Tibial nerve (tissue), 4 donors: ENCODE results near the gene FER. TPM values are rescaled to one million over a fixed set of nuclear protein-coding genes. Genes with fewer than 3 reads are reported as not detected.

Source experiments
- DNase-seq, 2 donors: peaks; one replicate each; pipeline ENCODE4 v3.0.0-alpha.2; 2019; ENCODE audit warnings: low spot score in 2 of 2
- H3K27ac ChIP-seq, 4 donors: fragments of 200-600 bp; sonication (generic) in 3 of 4; one replicate each; pipeline ENCODE4 v1.5.1; 2017 to 2019; ENCODE audit warnings: mild to moderate bottlenecking in 1 of 4
- H3K27me3 ChIP-seq, 2 donors: fragments of 200-600 bp; sonication (generic) in 1 of 2; one replicate each; pipeline versions ENCODE4 v1.5.1 to v1.6.0; 2017 to 2019
- H3K36me3 ChIP-seq, 3 donors: fragments of 200-600 bp; sonication (generic); one replicate each; pipeline ENCODE4 v1.5.1; 2018 to 2019
- H3K4me1 ChIP-seq, 4 donors: fragments of 200-600 bp; sonication (generic) in 3 of 4; one replicate each; pipeline ENCODE4 v1.5.1; 2017 to 2019
- H3K4me3 ChIP-seq, 4 donors: fragments of 200-600 bp; sonication (generic) in 3 of 4; one replicate each; pipeline ENCODE4 v1.5.1; 2017 to 2019; ENCODE audit warnings: mild to moderate bottlenecking in 1 of 4, moderate library complexity in 1 of 4
- H3K9me3 ChIP-seq, 4 donors: fragments of 200-600 bp; sonication (generic) in 3 of 4; one replicate each; pipeline ENCODE4 v1.5.1; 2017 to 2019
- CTCF ChIP-seq, 5 experiments: fragments of 200-600 bp in 3 of 5; fragments of 450-650 bp in 2 of 5; sonication (generic) in 3 of 5; IDR thresholded peaks; one replicate each; pipeline ENCODE4 v1.5.1; 2016 to 2019; ENCODE audit warnings: antibody characterized with exemption in 5 of 5, mild to moderate bottlenecking in 3 of 5, moderate library complexity in 2 of 5
- EP300 ChIP-seq, 2 donors: sonication (generic); formaldehyde crosslinking; IDR thresholded peaks; one replicate each; pipeline ENCODE4 v1.6.1; 2017; ENCODE audit warnings: antibody characterized with exemption in 2 of 2, mild to moderate bottlenecking in 1 of 2
- POLR2A ChIP-seq, 2 donors: fragments of 450-650 bp; IDR thresholded peaks; one replicate each; pipeline ENCODE4 v1.6.1; 2017; ENCODE audit warnings: antibody characterized with exemption in 2 of 2, mild to moderate bottlenecking in 2 of 2, moderate library complexity in 2 of 2
- WGBS, 2 donors: methylation state at CpG; one replicate each; pipeline ENCODE4 v1.1.5; 2018; 5-methylcytosine and 5-hydroxymethylcytosine counted together
- total RNA-seq, 4 donors: library from RNA; depleted of rRNA; stranded (reverse); fragments of >200 nt; gene quantifications; one replicate each; pipeline ENCODE4 v1.1.0, GENCODE V29; 2016

Gene FER
- total RNA-seq, 4 donors from 2014 or later = 28.5 to 50.9 (median 39.6) TPM

GRCh38 chr5:108930107-108930506, 182.4 kb downstream of the FER start:
- H3K27me3 ChIP-seq = no peaks in the 10 kb centered on the region
- peaks cover 0 to 20% (median 0%) of the 10 kb centered on the region in 3 donors for H3K36me3 ChIP-seq
- H3K4me1 ChIP-seq = no peaks in the 10 kb centered on the region
- peaks cover 0 to 21% (median 3%) of the 10 kb centered on the region in 4 donors for H3K9me3 ChIP-seq
- TF ChIP-seq EP300 (IDR thresholded peaks at IDR 0.05) (no peak), POLR2A (IDR thresholded peaks at IDR 0.05) (no peak), CTCF (IDR thresholded peaks at IDR 0.05) (no peak)
- no peak overlapping the region for H3K27ac ChIP-seq
- no peak for DNase-seq
- WGBS, 2 donors = 91 to 100% methylated on average over 1 to 2 of the region's 3 CpGs
- no peak overlapping the region for H3K4me3 ChIP-seq

GRCh38 chr5:108935611-108936010, 187.9 kb downstream of the FER start:
- H3K4me1 ChIP-seq = no peaks in the 10 kb centered on the region
- no peak overlapping the region for H3K27ac ChIP-seq
- no peak overlapping the region for H3K4me3 ChIP-seq
- H3K36me3 ChIP-seq = peaks cover 0 to 19% (median 0%) of the 10 kb centered on the region in 3 donors
- TF ChIP-seq CTCF (IDR thresholded peaks at IDR 0.05) (no peak), EP300 (IDR thresholded peaks at IDR 0.05) (no peak), POLR2A (IDR thresholded peaks at IDR 0.05) (no peak)
- WGBS, 2 donors = 49 to 53% methylated on average over 2 of the region's 2 CpGs
- H3K27me3 ChIP-seq = no peaks in the 10 kb centered on the region
- no peak for DNase-seq
- H3K9me3 ChIP-seq = peaks cover 0 to 21% (median 3%) of the 10 kb centered on the region in 4 donors

- WGBS, 2 donors = 90 to 91% methylated on average over 2 of the region's 2 CpGs
- TF ChIP-seq EP300 (IDR thresholded peaks at IDR 0.05) (no peak), POLR2A (IDR thresholded peaks at IDR 0.05) (no peak), CTCF (IDR thresholded peaks at IDR 0.05) (no peak)
- no peaks in the 10 kb centered on the region for H3K27me3 ChIP-seq
- H3K36me3 ChIP-seq = peaks cover 0 to 3% (median 0%) of the 10 kb centered on the region in 3 donors
- no peak for DNase-seq
- H3K4me1 ChIP-seq = no peaks in the 10 kb centered on the region
- no peak overlapping the region for H3K4me3 ChIP-seq
- peaks cover 0 to 13% (median 3%) of the 10 kb centered on the region in 4 donors for H3K9me3 ChIP-seq
- no peak overlapping the region for H3K27ac ChIP-seq
Measured at GRCh38 chr5:108937221-108937620, 189.5 kb downstream of the FER start.

- Histone ChIP-seq H3K27ac (no peak overlapping the region), H3K4me3 (no peak overlapping the region), H3K9me3 (no peaks in the 10 kb centered on the region), H3K36me3 (no peaks in the 10 kb centered on the region), H3K4me1 (no peaks in the 10 kb centered on the region), H3K27me3 (no peaks in the 10 kb centered on the region)
- WGBS, 2 donors = 79 to 84% methylated on average over 4 of the region's 4 CpGs
- DNase-seq = no peak
- TF ChIP-seq CTCF (IDR thresholded peaks at IDR 0.05) = no peak
- no peak for TF ChIP-seq EP300 (IDR thresholded peaks at IDR 0.05)
- TF ChIP-seq POLR2A (IDR thresholded peaks at IDR 0.05) = no peak
Measured at GRCh38 chr5:108940506-108940905, 192.8 kb downstream of the FER start.

- WGBS, 2 donors = 91 to 92% methylated on average over 2 of the region's 2 CpGs
- Histone ChIP-seq H3K36me3 (no peaks in the 10 kb centered on the region), H3K9me3 (no peaks in the 10 kb centered on the region), H3K27ac (no peak overlapping the region), H3K27me3 (no peaks in the 10 kb centered on the region), H3K4me3 (no peak overlapping the region), H3K4me1 (no peaks in the 10 kb centered on the region)
- TF ChIP-seq CTCF (IDR thresholded peaks at IDR 0.05) = no peak
- no peak for DNase-seq
Measured at GRCh38 chr5:108941746-108942145, 194.0 kb downstream of the FER start.
